Stimulated activated CD4-positive, alpha-beta T cell treated with anti-CD3 and anti-CD28 coated beads, TNF-alpha, amount 100 ng/mL, for 48 hours (primary cell): ENCODE measurements around the gene BTNL2.

Source experiments
- DNase-seq, 3 donors: peaks; one replicate each; pipeline ENCODE4 v3.0.0-alpha.2; 2020; ENCODE audit warnings: low read depth in 3 of 3

Gene BTNL2

DNA sequence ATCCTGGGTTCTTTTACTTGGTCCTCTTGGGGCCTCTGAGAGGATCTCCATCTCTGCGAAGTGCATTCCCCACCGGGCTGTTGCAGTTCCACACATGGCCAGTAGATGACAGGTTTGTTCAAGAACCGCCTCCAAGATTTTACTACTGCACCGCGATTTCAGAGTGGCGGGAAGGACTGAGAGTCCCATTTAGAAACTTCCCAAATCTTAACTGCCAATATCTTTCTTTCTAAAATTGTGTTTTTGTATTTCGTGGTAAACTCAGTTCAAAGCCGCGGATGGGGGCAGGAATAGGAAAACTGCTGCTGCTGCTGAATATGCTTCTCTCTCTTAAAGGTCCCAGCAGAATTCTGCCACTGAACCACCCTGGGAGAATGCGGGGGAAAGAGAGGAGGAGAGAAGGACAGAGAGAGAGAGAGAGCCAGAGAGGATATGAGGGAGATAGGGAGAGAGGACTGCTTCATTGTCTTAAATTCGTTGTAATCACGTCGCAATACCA, 8.6 kb upstream of the BTNL2 start:
- peak; percentile 53 to 67 (median 62) for DNase-seq

GRCh38 chr6:32413427-32414047, 6.6 kb upstream of the BTNL2 start:
- DNase-seq = peak; percentile 63 to 81 (median 75)

DNA sequence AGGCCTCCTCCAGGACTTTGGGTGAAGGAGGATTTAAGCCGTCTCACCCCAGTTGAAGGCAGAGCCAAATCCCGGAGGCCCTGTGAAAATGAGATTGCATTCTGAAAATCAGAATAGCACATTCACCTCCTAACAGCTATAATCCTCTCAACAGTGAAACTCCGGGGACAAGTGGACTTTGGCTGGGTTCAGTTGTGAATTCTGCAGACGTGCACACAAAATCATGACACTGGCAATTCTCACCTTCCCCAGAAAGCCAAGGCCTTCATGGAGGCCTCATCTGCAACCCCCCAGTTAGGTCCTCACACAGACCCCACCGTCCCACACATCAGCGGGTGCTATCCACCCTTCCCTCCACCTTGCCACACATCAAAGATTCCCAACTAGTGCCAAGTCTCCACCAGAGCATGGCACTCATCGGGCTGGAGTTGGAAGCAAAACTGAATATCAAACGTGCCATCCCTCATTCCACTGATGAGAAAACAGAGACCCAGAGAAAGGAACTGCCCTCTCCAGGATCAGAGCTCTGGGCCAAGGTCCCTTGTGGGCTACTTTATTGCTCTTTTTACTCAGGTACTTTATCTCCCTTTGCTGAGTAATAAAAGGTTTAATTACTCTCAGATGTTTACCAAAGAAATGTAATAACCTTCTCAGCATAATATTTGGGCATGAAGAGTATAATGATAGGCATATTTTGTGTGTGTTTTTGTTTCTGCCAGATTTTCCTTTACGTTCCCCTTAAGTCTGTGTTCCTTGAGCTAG, 4.8 kb upstream of the BTNL2 start:
- no peak for DNase-seq

- no peak for DNase-seq
Measured at GRCh38 chr6:32410906-32411305, 3.9 kb upstream of the BTNL2 start.

DNA sequence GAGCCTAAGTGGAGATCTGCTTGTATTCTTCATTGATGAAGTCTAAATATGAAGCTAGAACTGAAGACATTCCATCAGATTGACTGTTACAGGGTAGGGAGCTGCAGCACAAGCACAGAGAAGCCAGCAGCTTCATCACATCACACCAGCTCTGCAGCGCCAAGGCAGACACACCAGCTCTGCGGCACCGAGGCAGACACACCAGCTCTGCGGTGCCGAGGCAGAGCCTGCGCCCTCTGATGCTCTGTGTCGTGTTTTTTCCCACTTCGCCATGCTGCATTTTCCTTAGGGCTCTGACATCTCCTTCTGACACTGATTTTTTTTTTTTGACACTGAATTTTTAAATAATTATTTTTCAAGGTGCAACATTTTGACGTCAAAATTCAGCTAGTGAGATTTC, 784 bp downstream of the BTNL2 start:
- DNase-seq = no peak

DNA sequence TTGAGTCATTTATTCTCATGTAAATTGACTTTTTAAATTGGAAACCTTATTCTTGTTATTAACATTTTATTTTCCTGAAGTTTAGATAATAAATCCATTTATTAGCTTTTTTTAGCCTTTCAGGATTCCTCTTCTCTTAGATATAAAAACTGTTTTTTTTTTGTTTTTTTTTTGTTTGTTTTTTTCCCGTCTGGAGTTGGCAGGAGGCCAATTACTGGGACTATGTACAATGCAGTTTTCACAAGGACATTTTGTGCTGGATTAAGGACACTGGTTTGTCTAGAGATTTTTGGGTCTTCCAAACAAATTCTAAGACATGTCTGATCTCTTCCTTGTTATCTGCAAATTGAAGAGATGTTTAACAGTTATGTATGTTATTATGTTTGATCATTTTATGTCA, 1.3 kb downstream of the BTNL2 start:
- DNase-seq = no peak

GRCh38 chr6:32402812-32403211, 4.2 kb downstream of the BTNL2 start:
- no peak for DNase-seq

DNA sequence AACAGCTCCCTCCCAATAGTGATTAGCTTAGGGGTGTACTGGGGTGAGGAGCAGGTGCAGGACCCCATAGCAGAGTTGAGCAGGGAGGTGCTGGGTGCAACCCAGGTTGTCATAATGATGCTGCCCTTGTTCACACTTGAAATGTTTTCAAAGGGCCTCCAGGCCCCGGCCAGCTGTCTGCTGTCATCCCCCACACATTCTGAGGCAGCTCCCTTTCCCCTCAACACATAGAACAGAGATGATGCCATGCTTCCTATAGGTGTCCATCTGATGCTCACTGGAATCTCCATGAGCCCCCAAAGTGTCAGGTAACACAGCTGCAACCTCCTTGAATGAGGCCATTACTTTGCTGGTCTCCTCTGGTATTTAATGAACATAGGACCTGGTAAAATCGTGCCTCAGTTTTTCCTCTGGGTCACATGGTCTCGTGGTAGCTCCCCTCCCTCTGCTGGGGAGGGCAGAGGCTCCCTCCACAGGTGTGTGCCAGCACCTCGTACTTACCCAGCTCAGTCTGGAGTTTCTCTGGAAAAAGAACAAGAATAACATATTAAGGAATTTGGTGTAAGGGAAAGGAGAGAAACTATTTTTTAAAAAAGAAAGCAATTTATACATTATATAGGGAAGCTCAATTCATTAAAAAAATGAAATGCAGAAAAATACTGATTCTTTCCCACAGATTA, 5.6 kb downstream of the BTNL2 start:
- no peak for DNase-seq

GRCh38 chr6:32397252-32397920, 9.6 kb downstream of the BTNL2 start:
- no peak for DNase-seq

- DNase-seq = no peak
Measured at GRCh38 chr6:32396028-32396427, 11.0 kb downstream of the BTNL2 start.

GRCh38 chr6:32393665-32394420, 13.1 kb downstream of the BTNL2 start:
- DNase-seq = no peak

- no peak for DNase-seq
Measured at GRCh38 chr6:32391505-32391904, 15.5 kb downstream of the BTNL2 start.

DNA sequence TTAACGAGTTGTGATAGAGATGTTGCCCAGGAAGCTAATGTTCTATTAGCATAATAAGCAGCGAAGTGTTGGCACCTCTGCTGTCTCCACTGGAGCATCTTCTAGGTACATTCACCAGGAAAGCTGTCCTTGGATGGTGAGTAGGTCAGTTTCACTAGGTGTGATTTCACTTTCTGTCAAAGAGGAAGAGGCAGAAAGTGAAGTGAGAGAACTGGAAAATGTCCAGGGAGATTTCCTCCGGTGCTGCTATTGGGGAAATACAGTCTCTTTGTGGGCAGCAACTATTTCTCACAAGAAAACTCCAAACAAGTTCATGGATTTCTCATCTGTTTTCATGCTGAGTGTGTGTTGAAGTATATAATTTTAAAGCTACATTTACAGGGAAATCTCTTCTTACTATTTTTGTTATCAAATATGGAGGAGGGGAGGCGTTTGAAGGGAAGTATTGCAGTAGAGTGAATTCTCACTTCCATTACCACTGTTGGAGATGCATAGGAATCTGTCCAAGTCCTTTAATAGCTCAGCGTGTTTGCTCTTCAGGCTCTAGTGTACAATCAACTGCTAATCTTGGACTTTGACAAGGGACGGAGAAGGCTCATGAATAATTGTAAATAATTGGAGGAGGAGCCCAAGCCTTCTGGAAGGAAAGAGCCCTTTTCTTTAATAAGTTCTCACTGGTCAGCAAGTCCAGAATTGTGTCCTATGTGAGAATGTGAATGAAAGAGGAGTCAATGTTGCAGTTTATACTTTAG, 19.2 kb downstream of the BTNL2 start:
- no peak for DNase-seq

DNA sequence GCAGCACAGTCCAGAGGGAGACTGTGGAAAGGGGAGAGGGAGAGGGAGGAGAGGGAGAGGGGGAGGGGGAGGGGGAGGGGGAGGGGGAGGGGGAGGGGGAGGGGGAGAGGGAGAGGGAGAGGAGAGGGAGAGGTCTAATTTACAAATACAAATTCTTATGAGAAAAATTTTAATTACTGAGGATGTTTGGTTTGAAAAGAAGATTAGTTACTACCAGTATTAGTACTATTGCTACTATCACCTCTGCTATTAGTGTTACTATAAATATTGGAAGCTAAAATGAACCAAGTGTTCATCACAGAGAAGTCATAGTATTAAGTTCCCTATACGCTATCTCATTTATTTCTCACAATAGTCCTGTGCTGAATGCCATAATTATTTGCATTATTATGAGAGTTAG, 20.9 kb downstream of the BTNL2 start:
- DNase-seq = no peak

GRCh38 chr6:32382757-32383420, 24.1 kb downstream of the BTNL2 start:
- DNase-seq = no peak

DNA sequence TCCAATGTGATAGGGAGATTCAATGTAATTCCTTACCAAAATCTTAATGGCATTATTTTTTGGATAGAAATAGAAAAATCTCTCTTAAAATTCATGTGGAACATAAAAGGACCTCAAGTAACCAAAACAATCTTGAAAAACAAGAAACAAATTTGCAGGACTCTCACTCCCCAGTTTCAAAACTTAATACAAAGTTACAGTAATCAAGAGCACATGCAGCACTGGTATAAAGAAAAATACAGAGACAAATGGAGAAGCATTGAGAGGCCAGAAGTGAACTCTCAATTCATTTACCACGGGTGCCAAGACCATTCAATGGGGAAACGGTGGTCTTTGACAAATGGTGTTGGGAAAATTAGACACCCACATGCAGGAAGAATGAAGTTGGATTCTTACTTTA, 27.4 kb downstream of the BTNL2 start:
- DNase-seq = no peak

GRCh38 chr6:32375739-32376529, 31.0 kb downstream of the BTNL2 start:
- DNase-seq = no peak

DNA sequence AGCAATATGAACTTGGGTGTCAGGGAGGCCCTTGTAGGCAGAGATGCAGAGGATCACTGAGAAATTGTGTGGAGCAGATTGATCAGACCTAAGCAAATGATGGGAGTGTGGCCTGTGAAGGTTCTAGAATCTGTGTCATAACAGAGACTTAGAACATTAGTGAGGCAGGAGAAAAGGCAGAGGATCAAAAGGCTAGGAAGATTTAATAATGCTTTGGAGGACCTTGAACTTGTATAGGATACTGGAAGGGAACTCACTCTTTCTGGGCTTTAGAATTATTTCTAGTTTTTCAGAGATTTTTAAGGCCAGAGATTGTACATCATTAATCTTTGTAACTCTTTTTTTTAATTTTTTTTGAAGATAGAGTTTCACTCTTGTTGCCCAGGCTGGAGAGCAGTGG, 35.2 kb downstream of the BTNL2 start, which contains the start of gene TSBP1:
Gene TSBP1 (minus strand): TSS at position 101 of the 400 bp plus-strand sequence. CDS start 197 bp downstream, outside the sequence.
- no peak for DNase-seq

GRCh38 chr6:32371229-32371628, 35.8 kb downstream of the BTNL2 start:
- no peak for DNase-seq
